ENCODE measurements around the gene SERPINH1. TPM values are rescaled to one million over a fixed set of nuclear protein-coding genes. Genes with fewer than 3 reads are reported as not detected.

Gene SERPINH1
- total RNA-seq, 1 donor from 2014 or later = 4.5 TPM

GRCh38 chr11:75591371-75591770 lies 29.3 kb downstream of the SERPINH1 start:
- no peak for TF ChIP-seq CTCF (IDR thresholded peaks at IDR 0.05)
- no peaks in the 10 kb centered on the region for H3K9me3 Mint-ChIP-seq
- H3K27me3 Mint-ChIP-seq = peaks cover 4% of the 10 kb centered on the region
- H3K4me3 Mint-ChIP-seq = no peak overlapping the region
- no peak for DNase-seq
- CTCF ChIA-PET = no interaction called here
- H3K27ac Mint-ChIP-seq = no peak overlapping the region
- peaks cover 13% of the 10 kb centered on the region for H3K4me1 Mint-ChIP-seq
- H3K36me3 Mint-ChIP-seq (ENCODE audit: low read depth) = no peaks in the 10 kb centered on the region
- POLR2A ChIA-PET = no interaction called here
- intact Hi-C loops (cut with micrococcal nuclease) = no loop called here
- ATAC-seq (ENCODE audit: low read depth) = no peak

DNA sequence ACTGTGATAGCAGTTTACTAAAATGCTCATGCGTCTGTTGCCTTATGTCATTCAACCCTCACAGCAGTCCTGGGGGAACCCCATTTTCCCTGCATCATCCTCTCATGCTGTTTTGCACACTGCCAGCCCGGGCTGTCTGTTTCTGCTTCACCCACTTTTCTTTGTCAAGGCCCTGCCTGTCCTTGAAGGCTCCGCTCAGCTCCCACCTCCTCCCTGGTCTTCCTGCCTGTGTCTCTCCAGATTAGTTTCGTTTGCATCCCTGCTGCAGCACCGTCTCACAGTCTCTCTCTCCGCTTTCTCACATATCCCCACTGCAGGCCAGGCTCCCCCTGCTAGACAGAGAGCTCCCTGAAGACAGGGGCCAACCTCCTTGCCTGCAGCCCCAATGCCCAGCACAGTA lies 29.9 kb downstream of the SERPINH1 start:
- Mint-ChIP-seq H3K27ac (no peak overlapping the region), H3K9me3 (no peaks in the 10 kb centered on the region), H3K27me3 (peaks cover 4% of the 10 kb centered on the region), H3K36me3 (ENCODE audit: low read depth) (no peaks in the 10 kb centered on the region), H3K4me1 (peaks cover 16% of the 10 kb centered on the region), H3K4me3 (no peak overlapping the region)
- DNase-seq = no peak
- no peak for ATAC-seq (ENCODE audit: low read depth)
- no peak for TF ChIP-seq CTCF (IDR thresholded peaks at IDR 0.05)
- intact Hi-C loops (cut with micrococcal nuclease) = no loop called here
- POLR2A ChIA-PET = no interaction called here
- CTCF ChIA-PET = no interaction called here

GRCh38 chr11:75592715-75593114 lies 30.7 kb downstream of the SERPINH1 start:
- peaks cover 16% of the 10 kb centered on the region for H3K4me1 Mint-ChIP-seq
- H3K27ac Mint-ChIP-seq = no peak overlapping the region
- DNase-seq (no peak), ATAC-seq (ENCODE audit: low read depth) (no peak)
- no peak for TF ChIP-seq CTCF (IDR thresholded peaks at IDR 0.05)
- H3K9me3 Mint-ChIP-seq = no peaks in the 10 kb centered on the region
- no peaks in the 10 kb centered on the region for H3K36me3 Mint-ChIP-seq (ENCODE audit: low read depth)
- H3K27me3 Mint-ChIP-seq = peaks cover 4% of the 10 kb centered on the region
- ChIA-PET POLR2A (no interaction called here), CTCF (no interaction called here)
- H3K4me3 Mint-ChIP-seq = no peak overlapping the region
- intact Hi-C loops (cut with micrococcal nuclease) = no loop called here

GRCh38 chr11:75593286-75593915 lies 31.3 kb downstream of the SERPINH1 start:
- POLR2A ChIA-PET = interaction anchor here (0.5 kb wide), 1 partner anchor 554 kb away, joined by 3 read pairs; no protein-coding TSS in a partner anchor
- no peak overlapping the region for H3K27ac Mint-ChIP-seq
- peaks cover 16% of the 10 kb centered on the region for H3K4me1 Mint-ChIP-seq
- ATAC-seq (ENCODE audit: low read depth) = no peak
- CTCF ChIA-PET = interaction anchor here (1.4 kb wide), 1 partner anchor 113 kb away, joined by 4 read pairs; no protein-coding TSS in a partner anchor
- H3K36me3 Mint-ChIP-seq (ENCODE audit: low read depth) = no peaks in the 10 kb centered on the region
- no peak for DNase-seq
- no peaks in the 10 kb centered on the region for H3K9me3 Mint-ChIP-seq
- H3K4me3 Mint-ChIP-seq = no peak overlapping the region
- intact Hi-C loops (cut with micrococcal nuclease) = no loop called here
- peaks cover 4% of the 10 kb centered on the region for H3K27me3 Mint-ChIP-seq
- no peak for TF ChIP-seq CTCF (IDR thresholded peaks at IDR 0.05)

GRCh38 chr11:75594211-75594610 lies 32.2 kb downstream of the SERPINH1 start:
- no peaks in the 10 kb centered on the region for H3K9me3 Mint-ChIP-seq
- H3K4me3 Mint-ChIP-seq = no peak overlapping the region
- TF ChIP-seq CTCF (IDR thresholded peaks at IDR 0.05) = no peak
- ATAC-seq (ENCODE audit: low read depth) (no peak), DNase-seq (no peak)
- CTCF ChIA-PET = interaction anchor here (0.6 to 1.4 kb wide), 2 partner anchors 112 to 991 kb away, joined by 3 to 4 read pairs; no protein-coding TSS in a partner anchor
- H3K27me3 Mint-ChIP-seq = peaks cover 4% of the 10 kb centered on the region
- intact Hi-C loops (cut with micrococcal nuclease) = no loop called here
- H3K4me1 Mint-ChIP-seq = peaks cover 20% of the 10 kb centered on the region
- POLR2A ChIA-PET = interaction anchor here (0.5 kb wide), 1 partner anchor 553 kb away, joined by 3 read pairs; no protein-coding TSS in a partner anchor
- H3K27ac Mint-ChIP-seq = no peak overlapping the region
- H3K36me3 Mint-ChIP-seq (ENCODE audit: low read depth) = no peaks in the 10 kb centered on the region

Measured in activated B cell treated with CpG ODN at 0.5 μM for 24 hours (primary cell).